ENCODE measurements around the gene STMP1.

DNA sequence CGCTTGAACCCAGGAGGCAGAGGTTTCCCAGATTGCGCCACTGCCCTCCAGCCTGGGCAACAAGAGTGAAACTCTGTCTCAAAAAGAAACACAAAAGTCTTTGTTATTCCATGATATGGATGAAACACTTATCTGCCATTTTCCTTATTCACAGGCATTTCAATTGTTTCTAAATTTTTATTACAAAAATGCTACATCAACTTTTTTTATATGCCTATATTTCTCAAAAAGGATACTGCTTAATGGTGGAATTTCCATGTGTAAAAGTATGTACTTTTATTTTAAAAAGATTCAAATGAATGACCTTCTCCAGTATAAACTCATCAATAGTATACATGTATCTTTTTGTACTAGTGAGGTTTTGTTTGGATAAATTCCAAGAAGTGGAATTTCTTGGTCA, 41.9 kb upstream of the STMP1 start:
- TF ChIP-seq, protein P1, sequence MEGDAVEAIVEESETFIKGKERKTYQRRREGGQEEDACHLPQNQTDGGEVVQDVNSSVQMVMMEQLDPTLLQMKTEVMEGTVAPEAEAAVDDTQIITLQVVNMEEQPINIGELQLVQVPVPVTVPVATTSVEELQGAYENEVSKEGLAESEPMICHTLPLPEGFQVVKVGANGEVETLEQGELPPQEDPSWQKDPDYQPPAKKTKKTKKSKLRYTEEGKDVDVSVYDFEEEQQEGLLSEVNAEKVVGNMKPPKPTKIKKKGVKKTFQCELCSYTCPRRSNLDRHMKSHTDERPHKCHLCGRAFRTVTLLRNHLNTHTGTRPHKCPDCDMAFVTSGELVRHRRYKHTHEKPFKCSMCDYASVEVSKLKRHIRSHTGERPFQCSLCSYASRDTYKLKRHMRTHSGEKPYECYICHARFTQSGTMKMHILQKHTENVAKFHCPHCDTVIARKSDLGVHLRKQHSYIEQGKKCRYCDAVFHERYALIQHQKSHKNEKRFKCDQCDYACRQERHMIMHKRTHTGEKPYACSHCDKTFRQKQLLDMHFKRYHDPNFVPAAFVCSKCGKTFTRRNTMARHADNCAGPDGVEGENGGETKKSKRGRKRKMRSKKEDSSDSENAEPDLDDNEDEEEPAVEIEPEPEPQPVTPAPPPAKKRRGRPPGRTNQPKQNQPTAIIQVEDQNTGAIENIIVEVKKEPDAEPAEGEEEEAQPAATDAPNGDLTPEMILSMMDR (IDR thresholded peaks at IDR 0.05) = no peak
- TF ChIP-seq ZFX (IDR thresholded peaks at IDR 0.05; ENCODE audit: borderline replicate concordance) = no peak
